Right lobe of liver (tissue), 6 donors: Measurements from ENCODE around the gene DLL1. TPM values are rescaled to one million over a fixed set of nuclear protein-coding genes. Genes with fewer than 3 reads are reported as not detected.
A peak's percentile ranks its signal among the peaks of the same experiment; 100 is the strongest.

Experiments
- ATAC-seq, 4 donors: fragments of 200-7000 bp; cut with Tn5 transposase; one replicate each; pipeline ENCODE4 v1.9.1; 2020; ENCODE audit warnings: mild to moderate bottlenecking in 4 of 4, moderate library complexity in 4 of 4
- DNase-seq, 3 donors: peaks; one replicate each; pipeline ENCODE4 v3.0.0-alpha.2; 2020
- H3K27ac ChIP-seq, 3 donors: fragments of 200-600 bp; one replicate each; pipeline ENCODE4 v1.8.0; 2022
- H3K27me3 ChIP-seq, 2 donors: fragments of 200-600 bp; one replicate each; pipeline ENCODE4 v1.8.0; 2022
- H3K36me3 ChIP-seq, 4 donors: fragments of 200-600 bp; sonication (generic) in 1 of 4; one replicate each; pipeline versions ENCODE4 v1.5.1 to v1.8.0; 2017 to 2022; ENCODE audit warnings: control low read depth in 1 of 4
- H3K4me1 ChIP-seq, 4 donors: fragments of 200-600 bp; sonication (generic) in 1 of 4; one replicate each; pipeline versions ENCODE4 v1.5.1 to v1.8.0; 2017 to 2022; ENCODE audit warnings: control low read depth in 1 of 4
- H3K4me3 ChIP-seq, 3 donors: fragments of 200-600 bp; one replicate each; pipeline ENCODE4 v1.8.0; 2022
- H3K9me3 ChIP-seq, 4 donors: fragments of 200-600 bp; sonication (generic) in 1 of 4; one replicate each; pipeline versions ENCODE4 v1.5.1 to v1.8.0; 2017 to 2022; ENCODE audit warnings: control low read depth in 1 of 4
- CTCF ChIP-seq, 4 donors: fragments of 200-600 bp in 3 of 4; fragments of 450-650 bp in 1 of 4; IDR thresholded peaks; one replicate each; pipeline versions ENCODE4 v1.5.1 to v1.8.0; 2016 to 2022; ENCODE audit warnings: antibody characterized with exemption in 4 of 4, mild to moderate bottlenecking in 2 of 4
- POLR2A ChIP-seq: fragments of 450-650 bp; IDR thresholded peaks from one replicate; pipeline ENCODE4 v1.6.1; 2017; ENCODE audit warnings: antibody characterized with exemption, mild to moderate bottlenecking
- WGBS: methylation state at CpG from one replicate; pipeline ENCODE4 v1.1.6; 2018; ENCODE audit warnings: low coverage, low lambda C conversion rate; ENCODE audit not compliant: insufficient coverage; ENCODE audit errors: missing lambda C conversion rate; 5-methylcytosine and 5-hydroxymethylcytosine counted together
- intact Hi-C, 2 donors: fragments of 100-400 bp; cut with DNase I; formaldehyde crosslinking; loops; one replicate each; pipeline versions ENCODE4 v1.11.2 to v1.14.1; 2022
- total RNA-seq, 6 experiments: library from RNA; depleted of rRNA in 2 of 6; stranded (reverse); fragments of >200 nt in 2 of 6; fragmentation: NEBNext Ultra II Directional in 3 of 6; extraction: Animal tissue kit (Norgen Biotek cat#: 25700) in 3 of 6; gene quantifications; one replicate each; pipeline versions ENCODE4 v1.1.0 to v1.2.4, GENCODE V29; 2016 to 2023
- donor health status: DM: no; HTN: yes; CAD: no.
- donor health status: DM: no; HTN: no; CAD: no.
- donor health status: DM: no; HTN: no; CAD: no.
- donor health status: DM: no; HTN: yes; CAD: no.
- donor health status: DM: no; HTN: yes; CAD: no.

The DLL1 gene
- total RNA-seq, 6 experiments from 2014 or later: 2.0 to 9.6 (median 3.4) TPM

- no peaks in the 10 kb centered on the region for H3K27me3 ChIP-seq
- DNase-seq: peak in 2 of 3 donors; percentile 11 to 38
- no peaks in the 10 kb centered on the region for H3K36me3 ChIP-seq
- H3K27ac ChIP-seq: no peak overlapping the region
- ATAC-seq: no peak
- intact Hi-C loops: no loop called here
- WGBS: 66% methylated on average over 3 of the region's 27 CpGs
- no peaks in the 10 kb centered on the region for H3K4me1 ChIP-seq
- H3K4me3 ChIP-seq: no peak overlapping the region
- H3K9me3 ChIP-seq: no peaks in the 10 kb centered on the region
- TF ChIP-seq POLR2A: no peak
- no peak for TF ChIP-seq CTCF (IDR thresholded peaks at IDR 0.05)
Measured at GRCh38 chr6:170248861-170249600, 41.8 kb downstream of the DLL1 start.

GRCh38 chr6:170248111-170248805, 42.6 kb downstream of the DLL1 start:
- no peak overlapping the region for H3K4me3 ChIP-seq
- no peaks in the 10 kb centered on the region for H3K4me1 ChIP-seq
- TF ChIP-seq CTCF (IDR thresholded peaks at IDR 0.05) (no peak), POLR2A (no peak)
- no peaks in the 10 kb centered on the region for H3K9me3 ChIP-seq
- 70% methylated on average over 17 of the region's 34 CpGs for WGBS
- H3K27ac ChIP-seq: no peak overlapping the region
- H3K36me3 ChIP-seq: no peaks in the 10 kb centered on the region
- ATAC-seq: no peak
- no peaks in the 10 kb centered on the region for H3K27me3 ChIP-seq
- intact Hi-C loops: no loop called here
- DNase-seq: peak in 1 of 3 donors; percentile 39

GRCh38 chr6:170247178-170247701, 43.6 kb downstream of the DLL1 start:
- no peak for ATAC-seq

GRCh38 chr6:170245475-170245992, 45.3 kb downstream of the DLL1 start:
- WGBS: 92% methylated on average over 5 of the region's 23 CpGs
- ATAC-seq (no peak), DNase-seq (peak in 1 of 3 donors; percentile 39)
- Histone ChIP-seq H3K4me3 (no peak overlapping the region), H3K27me3 (no peaks in the 10 kb centered on the region), H3K9me3 (no peaks in the 10 kb centered on the region), H3K36me3 (no peaks in the 10 kb centered on the region), H3K4me1 (no peaks in the 10 kb centered on the region), H3K27ac (no peak overlapping the region)
- no peak for TF ChIP-seq POLR2A
- no peak for TF ChIP-seq CTCF (IDR thresholded peaks at IDR 0.05)
- intact Hi-C loops: no loop called here

More at GRCh38 chr6:170247178-170247701, 43.6 kb downstream of the DLL1 start:
- H3K9me3 ChIP-seq: no peaks in the 10 kb centered on the region
- no peak for TF ChIP-seq CTCF (IDR thresholded peaks at IDR 0.05)
- TF ChIP-seq POLR2A: no peak
- WGBS: 58% methylated on average over 9 of the region's 22 CpGs
- H3K4me1 ChIP-seq: no peaks in the 10 kb centered on the region
- H3K4me3 ChIP-seq: no peak overlapping the region
- H3K36me3 ChIP-seq: no peaks in the 10 kb centered on the region
- peak in 1 of 3 donors; percentile 53 for DNase-seq
- no peak overlapping the region for H3K27ac ChIP-seq
- no peaks in the 10 kb centered on the region for H3K27me3 ChIP-seq
- intact Hi-C loops: no loop called here
